Hypothalamus (tissue), 51 donors: ENCODE data around the gene SDK2.

Experiments used
- DNase-seq, 51 donors: peaks; one replicate each; lab custom pipeline; 2025; lab: John Stamatoyannopoulos, UW

SDK2 gene

GRCh38 chr17:73520369-73520761 lies 123.9 kb downstream of the SDK2 start:
- no peak for DNase-seq

GRCh38 chr17:73519714-73520368 lies 124.4 kb downstream of the SDK2 start:
- no peak for DNase-seq

GRCh38 chr17:73519011-73519410 lies 125.2 kb downstream of the SDK2 start:
- no peak for DNase-seq

- peak in 2 of 51 donors; percentile 8 to 9 for DNase-seq
Observed at GRCh38 chr17:73516431-73516830, 127.8 kb downstream of the SDK2 start.

- DNase-seq = no peak
Observed at GRCh38 chr17:73514146-73514863, 129.9 kb downstream of the SDK2 start.

- DNase-seq = peak in 3 of 51 donors; percentile 19 to 37 (median 23)
Observed at GRCh38 chr17:73513426-73513825, 130.8 kb downstream of the SDK2 start.

- no peak for DNase-seq
Observed at GRCh38 chr17:73511719-73512115, 132.5 kb downstream of the SDK2 start.

- peak in 12 of 51 donors; percentile 8 to 60 (median 38) for DNase-seq
Observed at GRCh38 chr17:73510981-73511718, 133.1 kb downstream of the SDK2 start.

- DNase-seq = no peak
Observed at GRCh38 chr17:73508931-73509605, 135.2 kb downstream of the SDK2 start.

- no peak for DNase-seq
Observed at GRCh38 chr17:73508057-73508930, 136.0 kb downstream of the SDK2 start.

- DNase-seq = no peak
Observed at GRCh38 chr17:73506470-73507435, 137.5 kb downstream of the SDK2 start.

- no peak for DNase-seq
Observed at GRCh38 chr17:73503560-73503959, 140.7 kb downstream of the SDK2 start.

- DNase-seq = no peak
Observed at GRCh38 chr17:73500414-73500999, 143.7 kb downstream of the SDK2 start.

GRCh38 chr17:73498886-73499554 lies 145.2 kb downstream of the SDK2 start:
- DNase-seq = no peak

GRCh38 chr17:73498176-73498575 lies 146.1 kb downstream of the SDK2 start:
- DNase-seq = no peak

- DNase-seq = no peak
Observed at GRCh38 chr17:73497721-73498120, 146.5 kb downstream of the SDK2 start.

- no peak for DNase-seq
Observed at GRCh38 chr17:73496232-73496631, 148.0 kb downstream of the SDK2 start.

- DNase-seq = no peak
Observed at GRCh38 chr17:73495641-73496040, 148.6 kb downstream of the SDK2 start.
